GM23338 (cell line): ENCODE data around the gene AVPR2. TPM values are rescaled to one million over a fixed set of nuclear protein-coding genes. Genes with fewer than 3 reads are reported as not detected.

ENCODE experiments used
- ATAC-seq: fragments of 200-7000 bp; cut with Tn5 transposase; 3 replicates; pipeline ENCODE4 v1.9.1; 2020
- DNase-seq: peaks from one replicate; pipeline ENCODE4 v3.0.0-alpha.2; 2015; ENCODE audit warnings: low spot score
- H2AFZ ChIP-seq: fragments of 200-600 bp; sonication (generic); 2 replicates; pipeline ENCODE4 v1.8.0; 2016; ENCODE audit warnings: antibody characterized with exemption, mild to moderate bottlenecking, moderate library complexity
- H3F3A ChIP-seq: fragments of 200-600 bp; sonication (generic); replicated peaks from 2 replicates; pipeline ENCODE4 v1.8.0; 2017; ENCODE audit warnings: antibody characterized with exemption, mixed run types, low read depth
- H3K27ac ChIP-seq: fragments of 200-600 bp; sonication (generic); 2 replicates; pipeline ENCODE4 v1.6.1; 2016; ENCODE audit warnings: low read depth
- H3K27me3 ChIP-seq: fragments of 200-600 bp; sonication (generic); 2 replicates; pipeline ENCODE4 v1.8.0; 2016; ENCODE audit warnings: mild to moderate bottlenecking, mixed run types, moderate library complexity; ENCODE audit not compliant: insufficient read depth
- H3K36me3 ChIP-seq: fragments of 200-600 bp; sonication (generic); 2 replicates; pipeline ENCODE4 v1.8.0; 2016; ENCODE audit warnings: mild to moderate bottlenecking; ENCODE audit not compliant: insufficient read depth
- H3K4me1 ChIP-seq: fragments of 200-600 bp; sonication (generic); 2 replicates; pipeline ENCODE4 v1.8.0; 2016; ENCODE audit warnings: mild to moderate bottlenecking, moderate library complexity; ENCODE audit not compliant: insufficient read depth
- H3K4me2 ChIP-seq: fragments of 200-600 bp; sonication (generic); 2 replicates; pipeline ENCODE4 v1.7.1; 2017; ENCODE audit warnings: mixed run types
- H3K4me3 ChIP-seq: fragments of 200-600 bp; sonication (generic); 2 replicates; pipeline ENCODE4 v1.6.1; 2016; ENCODE audit warnings: mixed run types
- H3K79me2 ChIP-seq: fragments of 200-600 bp; sonication (generic); replicated peaks from 2 replicates; pipeline ENCODE4 v1.8.0; 2017; ENCODE audit warnings: mild to moderate bottlenecking; ENCODE audit not compliant: insufficient read depth
- H3K9me2 ChIP-seq: fragments of 200-600 bp; sonication (generic); 2 replicates; pipeline ENCODE4 v1.8.0; 2017; ENCODE audit not compliant: insufficient read depth
- H4K20me1 ChIP-seq: fragments of 200-600 bp; sonication (generic); replicated peaks from 2 replicates; pipeline ENCODE4 v1.8.0; 2017; ENCODE audit warnings: mild to moderate bottlenecking; ENCODE audit not compliant: insufficient read depth
- H3K27ac Mint-ChIP-seq: 2 replicates; pipeline ENCODE4 v1.8.0; 2020; ENCODE audit warnings: inconsistent platforms, mild to moderate bottlenecking, moderate library complexity, mixed read lengths
- H3K27me3 Mint-ChIP-seq: 3 replicates; pipeline ENCODE4 v1.8.0; 2022; ENCODE audit warnings: low read depth, mild to moderate bottlenecking, moderate library complexity, mixed read lengths, inconsistent platforms; ENCODE audit not compliant: insufficient read depth, poor library complexity
- H3K36me3 Mint-ChIP-seq: 3 replicates; pipeline ENCODE4 v1.8.0; 2021; ENCODE audit warnings: low read depth, mild to moderate bottlenecking, inconsistent platforms, moderate library complexity, mixed read lengths
- H3K4me1 Mint-ChIP-seq: 3 replicates; pipeline ENCODE4 v1.8.0; 2020; ENCODE audit warnings: mild to moderate bottlenecking, inconsistent platforms, mixed read lengths
- H3K4me3 Mint-ChIP-seq: 3 replicates; pipeline ENCODE4 v1.8.0; 2021; ENCODE audit warnings: moderate library complexity, mild to moderate bottlenecking, inconsistent platforms, mixed read lengths
- H3K9me3 Mint-ChIP-seq: 3 replicates; pipeline ENCODE4 v1.8.0; 2020; ENCODE audit warnings: moderate library complexity, mild to moderate bottlenecking, inconsistent platforms, mixed read lengths
- CTCF ChIP-seq, 2 experiments: fragments of 200-600 bp in 1 of 2; sonication (generic) in 1 of 2; conservative IDR thresholded peaks; 2 replicates each; pipeline versions ENCODE4 v1.5.1 to v1.6.1; 2016 to 2017; ENCODE audit warnings: antibody characterized with exemption in 2 of 2, low read depth in 2 of 2, mild to moderate bottlenecking in 2 of 2, moderate library complexity in 1 of 2
- EZH2phosphoT487 ChIP-seq: fragments of 200-600 bp; sonication (generic); IDR thresholded peaks from one replicate; pipeline ENCODE4 v1.8.1; 2018; ENCODE audit warnings: antibody characterized with exemption; ENCODE audit not compliant: unreplicated experiment
- NANOG ChIP-seq: IDR thresholded peaks from 2 replicates; pipeline ENCODE4 v1.6.1; 2016; ENCODE audit warnings: antibody characterized with exemption, borderline replicate concordance
- REST ChIP-seq: IDR thresholded peaks from one replicate; pipeline ENCODE4 v1.6.1; 2018; ENCODE audit warnings: antibody characterized with exemption; ENCODE audit not compliant: unreplicated experiment
- ZNF331 ChIP-seq: fragments of 250-450 bp; sonication (Bioruptor Pico); IDR thresholded peaks from 2 replicates; pipeline ENCODE4 v1.5.0; 2020; ENCODE audit warnings: low read depth, mild to moderate bottlenecking, moderate library complexity
- ZNF462 ChIP-seq: fragments of 250-450 bp; sonication (Bioruptor Pico); IDR thresholded peaks from 2 replicates; pipeline ENCODE4 v1.5.0; 2020; ENCODE audit warnings: mild to moderate bottlenecking, moderate library complexity
- polyA plus RNA-seq: library from polyadenylated mRNA; unstranded; fragments of >200 nt; fragmentation: Nextera tagmentation; extraction: Ambion mirVana; gene quantifications from 2 replicates; pipeline ENCODE4 v1.2.1, GENCODE V29; 2016
- total RNA-seq: library from RNA; depleted of rRNA; stranded (reverse); fragments of >200 nt; shearing (Covaris generic); gene quantifications from 2 replicates; pipeline ENCODE4 v1.2.3, GENCODE V29; 2014

The AVPR2 gene
- total and polyA plus RNA-seq, 2 experiments from 2014 or later: not detected

GRCh38 chrX:153869473-153870287, 34.8 kb upstream of the AVPR2 start:
- no peak overlapping the region for H3K27ac Mint-ChIP-seq
- H3K36me3 Mint-ChIP-seq: peaks cover 25% of the 10 kb centered on the region
- H3K4me1 Mint-ChIP-seq: peaks cover 29% of the 10 kb centered on the region
- H3K9me2 ChIP-seq: no peaks in the 10 kb centered on the region
- no peak overlapping the region for H3K27ac ChIP-seq
- no peak overlapping the region for H2AFZ ChIP-seq
- no peaks in the 10 kb centered on the region; the same call in 1 of the 2 replicates for H3K4me1 ChIP-seq
- no peak overlapping the region for H3K4me3 ChIP-seq
- no peaks in the 10 kb centered on the region for H3K27me3 ChIP-seq
- no peak for ATAC-seq
- no peaks in the 10 kb centered on the region for H3K36me3 ChIP-seq
- TF ChIP-seq REST (no peak), CTCF (conservative IDR thresholded peaks at IDR 0.05; ENCODE audit: low read depth in 2 of 2) (no peak)
- H3F3A ChIP-seq: no peaks in the 10 kb centered on the region
- no peak overlapping the region for H3K4me2 ChIP-seq
- no peaks in the 10 kb centered on the region for H3K79me2 ChIP-seq
- no peak for DNase-seq
- no peak overlapping the region for H3K4me3 Mint-ChIP-seq
- H3K9me3 Mint-ChIP-seq: no peaks in the 10 kb centered on the region
- H3K27me3 Mint-ChIP-seq: peaks cover 3% of the 10 kb centered on the region
- no peaks in the 10 kb centered on the region for H4K20me1 ChIP-seq

GRCh38 chrX:153870288-153870690, 34.2 kb upstream of the AVPR2 start:
- no peak overlapping the region for H3K4me3 ChIP-seq
- peaks cover 34% of the 10 kb centered on the region for H3K4me1 Mint-ChIP-seq
- no peak overlapping the region for H3K4me3 Mint-ChIP-seq
- no peaks in the 10 kb centered on the region for H3K36me3 ChIP-seq
- ATAC-seq: no peak
- no peak overlapping the region for H3K27ac ChIP-seq
- no peaks in the 10 kb centered on the region; the same call in 2 of the 3 replicates for H3K9me3 Mint-ChIP-seq
- peaks cover 3% of the 10 kb centered on the region for H3K27me3 Mint-ChIP-seq
- DNase-seq: no peak
- H3K4me2 ChIP-seq: no peak overlapping the region
- H3K27ac Mint-ChIP-seq: no peak overlapping the region
- no peaks in the 10 kb centered on the region for H3K9me2 ChIP-seq
- no peaks in the 10 kb centered on the region for H3K27me3 ChIP-seq
- H3F3A ChIP-seq: no peaks in the 10 kb centered on the region
- no peaks in the 10 kb centered on the region for H3K79me2 ChIP-seq
- H2AFZ ChIP-seq: no peak overlapping the region
- H4K20me1 ChIP-seq: no peaks in the 10 kb centered on the region
- H3K36me3 Mint-ChIP-seq: peaks cover 25% of the 10 kb centered on the region
- peaks cover 5% of the 10 kb centered on the region; the same call in 1 of the 2 replicates for H3K4me1 ChIP-seq
- no peak for TF ChIP-seq EZH2phosphoT487
- TF ChIP-seq NANOG: no peak
- no peak for TF ChIP-seq ZNF331 (CRISPR knock-in tag)
- no peak for TF ChIP-seq ZNF462 (CRISPR knock-in tag)
